ENCODE measurements around the gene DGKH. TPM values are rescaled to one million over a fixed set of nuclear protein-coding genes. Genes with fewer than 3 reads are reported as not detected.

Gene DGKH
- polyA plus RNA-seq, 1 donor from 2014 or later = 3.5 TPM

DNA sequence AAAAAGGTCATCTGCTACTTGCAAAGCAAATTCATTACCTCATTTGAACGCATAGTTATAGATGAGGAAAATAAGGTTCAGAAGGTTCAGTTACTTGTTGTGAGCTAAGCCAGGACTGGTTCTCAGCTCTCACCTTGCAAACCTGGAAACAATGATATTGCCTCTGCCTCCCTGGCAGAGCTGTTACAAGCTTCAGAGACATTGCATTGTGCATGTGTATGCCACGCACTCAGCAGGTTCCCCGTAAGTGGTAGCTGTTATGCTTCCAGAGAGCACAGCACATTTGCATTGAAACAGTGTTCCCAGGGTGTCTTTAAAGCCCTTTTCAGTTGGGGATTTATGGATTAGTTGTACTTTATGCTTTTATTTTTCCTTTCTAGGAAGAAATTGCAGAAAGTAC lies 80.6 kb downstream of the DGKH start:
- Histone ChIP-seq H3K27ac (ENCODE audit: low read length) (no peak overlapping the region), H3K4me3 (ENCODE audit: low read length) (no peak overlapping the region), H2AFZ (ENCODE audit: low read depth, low read length) (no peak overlapping the region), H4K20me1 (ENCODE audit: insufficient read depth) (no peaks in the 10 kb centered on the region), H3K4me2 (ENCODE audit: low read length) (no peak overlapping the region), H3K79me2 (replicated peaks; ENCODE audit: insufficient read depth, low read length) (no peaks in the 10 kb centered on the region), H3K9ac (ENCODE audit: low read length) (no peak overlapping the region), H3K9me3 (ENCODE audit: low read length) (no peaks in the 10 kb centered on the region), H3K9me2 (ENCODE audit: insufficient read depth, low read length) (no peaks in the 10 kb centered on the region), H3K27me3 (ENCODE audit: insufficient read depth, low read depth, low read length) (no peaks in the 10 kb centered on the region), H3F3A (ENCODE audit: insufficient read depth, low read length, poor library complexity, severe bottlenecking) (no peaks in the 10 kb centered on the region), H3K36me3 (ENCODE audit: insufficient read depth, low read length) (no peaks in the 10 kb centered on the region)
- no peak for TF ChIP-seq TAF1 (IDR thresholded peaks at IDR 0.05; ENCODE audit: low read depth)
- TF ChIP-seq EP300 (conservative IDR thresholded peaks at IDR 0.05; ENCODE audit: poor library complexity, severe bottlenecking) = no peak
- TF ChIP-seq, protein P1, sequence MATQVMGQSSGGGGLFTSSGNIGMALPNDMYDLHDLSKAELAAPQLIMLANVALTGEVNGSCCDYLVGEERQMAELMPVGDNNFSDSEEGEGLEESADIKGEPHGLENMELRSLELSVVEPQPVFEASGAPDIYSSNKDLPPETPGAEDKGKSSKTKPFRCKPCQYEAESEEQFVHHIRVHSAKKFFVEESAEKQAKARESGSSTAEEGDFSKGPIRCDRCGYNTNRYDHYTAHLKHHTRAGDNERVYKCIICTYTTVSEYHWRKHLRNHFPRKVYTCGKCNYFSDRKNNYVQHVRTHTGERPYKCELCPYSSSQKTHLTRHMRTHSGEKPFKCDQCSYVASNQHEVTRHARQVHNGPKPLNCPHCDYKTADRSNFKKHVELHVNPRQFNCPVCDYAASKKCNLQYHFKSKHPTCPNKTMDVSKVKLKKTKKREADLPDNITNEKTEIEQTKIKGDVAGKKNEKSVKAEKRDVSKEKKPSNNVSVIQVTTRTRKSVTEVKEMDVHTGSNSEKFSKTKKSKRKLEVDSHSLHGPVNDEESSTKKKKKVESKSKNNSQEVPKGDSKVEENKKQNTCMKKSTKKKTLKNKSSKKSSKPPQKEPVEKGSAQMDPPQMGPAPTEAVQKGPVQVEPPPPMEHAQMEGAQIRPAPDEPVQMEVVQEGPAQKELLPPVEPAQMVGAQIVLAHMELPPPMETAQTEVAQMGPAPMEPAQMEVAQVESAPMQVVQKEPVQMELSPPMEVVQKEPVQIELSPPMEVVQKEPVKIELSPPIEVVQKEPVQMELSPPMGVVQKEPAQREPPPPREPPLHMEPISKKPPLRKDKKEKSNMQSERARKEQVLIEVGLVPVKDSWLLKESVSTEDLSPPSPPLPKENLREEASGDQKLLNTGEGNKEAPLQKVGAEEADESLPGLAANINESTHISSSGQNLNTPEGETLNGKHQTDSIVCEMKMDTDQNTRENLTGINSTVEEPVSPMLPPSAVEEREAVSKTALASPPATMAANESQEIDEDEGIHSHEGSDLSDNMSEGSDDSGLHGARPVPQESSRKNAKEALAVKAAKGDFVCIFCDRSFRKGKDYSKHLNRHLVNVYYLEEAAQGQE (IDR thresholded peaks at IDR 0.05; ENCODE audit: borderline replicate concordance) = no peak
- TF ChIP-seq SMC3 (conservative IDR thresholded peaks at IDR 0.05; ENCODE audit: poor library complexity) = no peak
- no peak for TF ChIP-seq POLR2AphosphoS5 (IDR thresholded peaks at IDR 0.05)
- no peak for TF ChIP-seq MXI1 (conservative IDR thresholded peaks at IDR 0.05; ENCODE audit: poor library complexity, severe bottlenecking)

DNA sequence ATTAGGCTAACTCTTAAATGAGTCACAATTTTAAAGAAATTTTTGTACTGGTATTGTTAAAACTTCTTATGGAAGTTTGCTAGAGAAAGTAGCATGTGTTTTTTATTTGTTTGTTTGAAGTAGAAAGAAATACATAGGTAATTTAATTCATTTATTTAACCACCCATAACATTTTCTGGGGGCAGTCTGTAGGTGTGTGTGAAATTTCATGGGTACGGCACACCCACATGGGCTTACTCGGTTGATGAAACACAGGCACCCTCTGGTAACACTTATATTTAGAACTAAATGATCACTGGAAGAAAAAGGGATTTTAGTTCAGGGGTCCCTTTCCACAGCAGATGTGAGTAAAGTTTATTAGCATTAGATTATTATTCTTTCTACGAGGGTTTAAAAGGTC lies 88.1 kb downstream of the DGKH start:
- no peak overlapping the region for H2AFZ ChIP-seq (ENCODE audit: low read depth, low read length)
- no peaks in the 10 kb centered on the region for H3F3A ChIP-seq (ENCODE audit: insufficient read depth, low read length, poor library complexity, severe bottlenecking)
- H3K9me3 ChIP-seq (ENCODE audit: low read length) = no peaks in the 10 kb centered on the region
- no peak overlapping the region for H3K4me2 ChIP-seq (ENCODE audit: low read length)
- H3K27me3 ChIP-seq (ENCODE audit: insufficient read depth, low read depth, low read length) = no peaks in the 10 kb centered on the region
- H3K9ac ChIP-seq (ENCODE audit: low read length) = no peak overlapping the region
- no peak overlapping the region for H3K4me3 ChIP-seq (ENCODE audit: low read length)
- H3K9me2 ChIP-seq (ENCODE audit: insufficient read depth, low read length) = no peaks in the 10 kb centered on the region
- H3K27ac ChIP-seq (ENCODE audit: low read length) = no peak overlapping the region
- no peaks in the 10 kb centered on the region for H4K20me1 ChIP-seq (ENCODE audit: insufficient read depth)
- H3K36me3 ChIP-seq (ENCODE audit: insufficient read depth, low read length) = no peaks in the 10 kb centered on the region
- TF ChIP-seq POLR2AphosphoS5 (IDR thresholded peaks at IDR 0.05) = no peak
- H3K79me2 ChIP-seq (replicated peaks; ENCODE audit: insufficient read depth, low read length) = no peaks in the 10 kb centered on the region

DNA sequence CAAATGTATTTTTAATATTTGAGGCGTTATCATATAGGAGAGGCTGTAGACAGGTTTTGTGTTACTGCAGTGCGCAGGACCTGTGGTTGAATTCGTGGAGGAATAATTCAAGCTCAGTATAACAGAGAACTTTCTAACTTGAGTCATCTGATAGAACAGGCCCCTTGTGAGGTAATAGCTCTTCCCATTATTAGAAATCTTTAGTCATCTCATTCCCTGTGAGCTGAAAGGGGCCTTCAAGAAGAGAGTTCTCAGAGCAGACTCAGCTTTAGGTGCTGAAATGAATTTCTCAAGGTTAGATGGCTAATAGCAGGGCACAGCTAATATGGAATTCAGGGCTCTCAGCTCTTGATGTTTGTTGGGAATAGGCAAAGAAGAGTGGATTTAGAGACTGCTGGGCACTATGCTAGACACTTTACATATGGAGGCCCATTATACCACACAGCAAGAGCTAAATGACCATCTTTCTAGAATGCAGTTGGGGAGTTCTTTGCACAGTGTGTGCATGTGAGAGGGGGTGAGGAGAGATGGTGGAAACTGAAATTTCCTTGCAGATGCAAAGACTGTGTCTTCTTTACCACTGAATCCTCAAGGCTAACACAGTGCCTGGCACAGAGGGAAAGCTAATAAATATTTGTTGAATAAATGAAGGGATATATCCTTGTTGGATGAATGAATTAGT lies 89.5 kb downstream of the DGKH start:
- H3K27ac ChIP-seq (ENCODE audit: low read length) = no peak overlapping the region
- no peak for TF ChIP-seq TAF1 (IDR thresholded peaks at IDR 0.05; ENCODE audit: low read depth)
- TF ChIP-seq MXI1 (conservative IDR thresholded peaks at IDR 0.05; ENCODE audit: poor library complexity, severe bottlenecking) = no peak
- TF ChIP-seq, protein P2, sequence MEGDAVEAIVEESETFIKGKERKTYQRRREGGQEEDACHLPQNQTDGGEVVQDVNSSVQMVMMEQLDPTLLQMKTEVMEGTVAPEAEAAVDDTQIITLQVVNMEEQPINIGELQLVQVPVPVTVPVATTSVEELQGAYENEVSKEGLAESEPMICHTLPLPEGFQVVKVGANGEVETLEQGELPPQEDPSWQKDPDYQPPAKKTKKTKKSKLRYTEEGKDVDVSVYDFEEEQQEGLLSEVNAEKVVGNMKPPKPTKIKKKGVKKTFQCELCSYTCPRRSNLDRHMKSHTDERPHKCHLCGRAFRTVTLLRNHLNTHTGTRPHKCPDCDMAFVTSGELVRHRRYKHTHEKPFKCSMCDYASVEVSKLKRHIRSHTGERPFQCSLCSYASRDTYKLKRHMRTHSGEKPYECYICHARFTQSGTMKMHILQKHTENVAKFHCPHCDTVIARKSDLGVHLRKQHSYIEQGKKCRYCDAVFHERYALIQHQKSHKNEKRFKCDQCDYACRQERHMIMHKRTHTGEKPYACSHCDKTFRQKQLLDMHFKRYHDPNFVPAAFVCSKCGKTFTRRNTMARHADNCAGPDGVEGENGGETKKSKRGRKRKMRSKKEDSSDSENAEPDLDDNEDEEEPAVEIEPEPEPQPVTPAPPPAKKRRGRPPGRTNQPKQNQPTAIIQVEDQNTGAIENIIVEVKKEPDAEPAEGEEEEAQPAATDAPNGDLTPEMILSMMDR (IDR thresholded peaks at IDR 0.05; ENCODE audit: poor library complexity, severe bottlenecking) = no peak
- TF ChIP-seq EP300 (conservative IDR thresholded peaks at IDR 0.05; ENCODE audit: poor library complexity, severe bottlenecking) = no peak
- TF ChIP-seq POLR2AphosphoS5 (IDR thresholded peaks at IDR 0.05) = no peak
- no peak for TF ChIP-seq EZH2 (IDR thresholded peaks at IDR 0.05; ENCODE audit: borderline replicate concordance, insufficient read depth, low read length, poor library complexity, severe bottlenecking)
- no peak for TF ChIP-seq RAD21 (conservative IDR thresholded peaks at IDR 0.05)
- no peak for TF ChIP-seq SMC3 (conservative IDR thresholded peaks at IDR 0.05; ENCODE audit: poor library complexity)
- TF ChIP-seq, protein P1 (IDR thresholded peaks at IDR 0.05; ENCODE audit: borderline replicate concordance) = no peak
- H3F3A ChIP-seq (ENCODE audit: insufficient read depth, low read length, poor library complexity, severe bottlenecking) = no peaks in the 10 kb centered on the region
- no peak overlapping the region for H3K4me3 ChIP-seq (ENCODE audit: low read length)
- no peaks in the 10 kb centered on the region for H3K79me2 ChIP-seq (replicated peaks; ENCODE audit: insufficient read depth, low read length)
- no peak overlapping the region for H3K9ac ChIP-seq (ENCODE audit: low read length)
- no peak overlapping the region for H2AFZ ChIP-seq (ENCODE audit: low read depth, low read length)
- H4K20me1 ChIP-seq (ENCODE audit: insufficient read depth) = no peaks in the 10 kb centered on the region
- no peaks in the 10 kb centered on the region for H3K27me3 ChIP-seq (ENCODE audit: insufficient read depth, low read depth, low read length)
- no peaks in the 10 kb centered on the region for H3K36me3 ChIP-seq (ENCODE audit: insufficient read depth, low read length)
- no peak overlapping the region for H3K4me2 ChIP-seq (ENCODE audit: low read length)
- H3K9me3 ChIP-seq (ENCODE audit: low read length) = no peaks in the 10 kb centered on the region
- no peaks in the 10 kb centered on the region for H3K9me2 ChIP-seq (ENCODE audit: insufficient read depth, low read length)

All from neural cell (in vitro differentiated cells).